Naive thymus-derived CD8-positive, alpha-beta T cell (primary cell): ENCODE results near the gene MPZ. TPM values are rescaled to one million over a fixed set of nuclear protein-coding genes. Genes with fewer than 3 reads are reported as not detected.
A peak's percentile ranks its signal among the peaks of the same experiment; 100 is the strongest.

Source experiments
- ATAC-seq, 2 donors: fragments of 150-1000 bp; cut with Tn5 transposase in 1 of 2; sonication (Bioruptor Pico), chemical (Tn5 transposase) in 1 of 2; 1 replicate in 1 of 2; 2 replicates in 1 of 2; pipeline ENCODE4 v1.10.0; 2021; ENCODE audit warnings: mild to moderate bottlenecking in 2 of 2, moderate library complexity in 2 of 2
- POLR2A ChIA-PET: fragments of 350-600 bp; sonication (Branson Sonifier 250); formaldehyde crosslinking; loops from one replicate; lab custom pipeline; 2021; ENCODE audit warnings: antibody characterized with exemption; lab: Charles Lee
- DNase-seq, 10 donors: peaks; one replicate each; pipeline versions ENCODE4 v3.0.0 to v3.0.0-alpha.2; 2020 to 2022
- H3K27ac Mint-ChIP-seq, 10 donors: one replicate each; pipeline ENCODE4 v1.8.0; 2020 to 2022; ENCODE audit warnings: mild to moderate bottlenecking in 10 of 10, mixed read lengths in 10 of 10, moderate library complexity in 4 of 10, inconsistent platforms in 1 of 10
- H3K27me3 Mint-ChIP-seq, 5 donors: one replicate each; pipeline ENCODE4 v1.8.0; 2021 to 2022; ENCODE audit warnings: mixed read lengths in 5 of 5
- H3K36me3 Mint-ChIP-seq, 3 donors: one replicate each; pipeline ENCODE4 v1.8.0; 2020 to 2022; ENCODE audit warnings: mixed read lengths in 3 of 3, mild to moderate bottlenecking in 2 of 3, inconsistent platforms in 1 of 3
- H3K4me1 Mint-ChIP-seq, 4 donors: one replicate each; pipeline ENCODE4 v1.8.0; 2021 to 2022; ENCODE audit warnings: mixed read lengths in 4 of 4
- H3K4me3 Mint-ChIP-seq, 10 donors: one replicate each; pipeline ENCODE4 v1.8.0; 2020 to 2022; ENCODE audit warnings: mild to moderate bottlenecking in 10 of 10, mixed read lengths in 10 of 10, moderate library complexity in 6 of 10, inconsistent platforms in 1 of 10
- H3K9me3 Mint-ChIP-seq, 9 donors: one replicate each; pipeline ENCODE4 v1.8.0; 2020 to 2022; ENCODE audit warnings: mixed read lengths in 9 of 9, mild to moderate bottlenecking in 3 of 9, inconsistent platforms in 1 of 9, moderate library complexity in 1 of 9
- polyA plus RNA-seq, 3 donors: library from polyadenylated mRNA; unstranded; fragments of 300-500 nt; fragmentation: Illumina TruSeq; gene quantifications; one replicate each; pipeline ENCODE4 v1.2.3, GENCODE V29; 2021
- total RNA-seq, 8 experiments: library from RNA in 2 of 8; stranded (reverse) in 2 of 8; gene quantifications; one replicate each; pipeline ENCODE4 v1.2.3 and lab custom pipeline; 2021 to 2026

MPZ gene
- total and polyA plus RNA-seq, 5 experiments from 2014 or later: 11.9 to 12.2 TPM; not detected in 3

DNA sequence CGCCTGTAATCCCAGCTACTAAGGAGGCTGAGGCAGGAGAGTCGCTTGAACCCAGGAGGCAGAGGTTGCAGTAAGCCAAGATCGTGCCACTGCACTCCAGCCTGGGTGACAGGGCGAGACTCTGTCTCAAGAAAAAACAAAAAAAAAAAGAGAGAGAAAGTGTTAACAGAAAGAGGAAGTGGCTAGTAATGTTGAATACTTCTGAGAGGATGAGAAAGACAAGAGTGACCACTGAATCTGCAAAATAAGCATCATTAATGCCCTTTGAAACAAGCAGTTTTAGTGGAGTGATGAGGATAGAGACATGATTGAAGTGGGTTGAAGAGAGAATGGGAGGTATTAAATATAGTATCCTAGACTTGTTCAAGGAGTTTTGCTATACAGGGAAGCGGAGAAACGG, 11.7 kb downstream of the MPZ start:
- Mint-ChIP-seq H3K4me3 (peak overlapping the region in 1 of 10 donors; percentile 12), H3K27ac (peak overlapping the region in 4 of 10 donors; percentile 1 to 78 (median 28)), H3K27me3 (no peaks in the 10 kb centered on the region), H3K36me3 (peaks cover 0 to 8% (median 0%) of the 10 kb centered on the region in 3 donors), H3K4me1 (peaks cover 2 to 15% (median 8%) of the 10 kb centered on the region in 4 donors), H3K9me3 (no peaks in the 10 kb centered on the region)
- ATAC-seq (no peak), DNase-seq (no peak)
- POLR2A ChIA-PET: no interaction called here

DNA sequence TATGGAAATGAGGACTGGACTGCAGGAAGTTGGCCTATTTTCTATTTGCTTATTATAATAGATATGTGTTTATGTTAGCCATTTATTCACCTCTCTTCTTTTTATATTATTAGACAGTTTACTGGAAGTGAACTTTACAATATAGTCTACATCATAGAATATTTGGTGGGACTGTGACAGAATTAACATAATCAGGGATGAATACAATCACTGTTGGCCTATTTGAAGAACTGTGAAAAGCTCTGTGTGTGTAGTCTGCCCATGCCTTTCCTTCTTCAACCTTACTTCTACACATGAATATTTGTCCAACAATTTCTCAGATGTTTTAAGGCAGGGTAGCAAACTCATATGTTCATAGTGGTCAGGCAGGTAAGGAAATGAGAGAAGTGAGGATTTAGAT, 12.4 kb downstream of the MPZ start:
- DNase-seq: no peak
- no peak overlapping the region for H3K4me3 Mint-ChIP-seq
- H3K9me3 Mint-ChIP-seq: no peaks in the 10 kb centered on the region
- H3K27ac Mint-ChIP-seq: peak overlapping the region in 3 of 10 donors; percentile 22 to 79 (median 29)
- no peak for ATAC-seq
- no peaks in the 10 kb centered on the region for H3K27me3 Mint-ChIP-seq
- POLR2A ChIA-PET: no interaction called here
- peaks cover 0 to 11% (median 6%) of the 10 kb centered on the region in 4 donors for H3K4me1 Mint-ChIP-seq
- peaks cover 0 to 2% (median 0%) of the 10 kb centered on the region in 3 donors for H3K36me3 Mint-ChIP-seq

- Mint-ChIP-seq H3K4me1 (peaks cover 2 to 6% (median 4%) of the 10 kb centered on the region in 4 donors), H3K36me3 (peaks cover 0 to 2% (median 2%) of the 10 kb centered on the region in 3 donors), H3K27ac (peak overlapping the region in 1 of 10 donors; percentile 60), H3K27me3 (no peaks in the 10 kb centered on the region), H3K9me3 (no peaks in the 10 kb centered on the region), H3K4me3 (no peak overlapping the region)
- ATAC-seq: no peak
- POLR2A ChIA-PET: interaction anchor here (0.6 to 1.5 kb wide), 8 partner anchors 15 to 264 kb away, joined by 3 to 15 read pairs (median 3); partner anchors contain the start of genes SDHC and TOMM40L
- no peak for DNase-seq
These were observed 19.0 kb downstream of the MPZ start for GRCh38 chr1:161290779-161291178.

- DNase-seq: no peak
- Mint-ChIP-seq H3K27me3 (peaks cover 0 to 8% (median 2%) of the 10 kb centered on the region in 5 donors), H3K4me3 (no peak overlapping the region), H3K4me1 (peaks cover 2 to 8% (median 4%) of the 10 kb centered on the region in 4 donors), H3K27ac (no peak overlapping the region), H3K9me3 (no peaks in the 10 kb centered on the region), H3K36me3 (peaks cover 0 to 7% (median 4%) of the 10 kb centered on the region in 3 donors)
- no peak for ATAC-seq
- POLR2A ChIA-PET: no interaction called here
These were observed 22.2 kb downstream of the MPZ start for GRCh38 chr1:161287482-161288054.

GRCh38 chr1:161285521-161285920, 24.2 kb downstream of the MPZ start:
- ATAC-seq: no peak
- peak overlapping the region in 2 of 10 donors; percentile 20 to 84 for H3K27ac Mint-ChIP-seq

DNA sequence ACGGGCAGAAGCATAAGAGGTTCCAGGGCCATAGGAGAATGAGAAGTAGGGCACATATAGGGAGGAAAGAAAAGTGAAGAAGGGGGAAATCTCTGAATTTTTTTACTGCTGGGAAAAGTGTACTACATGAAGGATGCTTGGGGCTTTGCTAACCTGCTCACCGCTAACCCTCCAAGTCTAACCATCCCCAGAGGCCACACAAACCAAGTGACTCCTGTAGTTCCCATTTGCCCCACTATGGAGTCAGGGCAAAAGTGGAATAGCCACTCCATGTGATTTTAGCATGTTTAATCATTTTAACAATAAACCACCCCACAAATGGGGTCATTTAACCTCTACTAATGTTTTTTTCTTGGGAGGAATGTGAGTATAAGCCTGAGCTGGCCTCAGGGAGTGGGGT, 24.7 kb downstream of the MPZ start:
- Mint-ChIP-seq H3K36me3 (peaks cover 0 to 8% (median 7%) of the 10 kb centered on the region in 3 donors), H3K27ac (no peak overlapping the region), H3K4me3 (no peak overlapping the region), H3K27me3 (peaks cover 0 to 8% (median 4%) of the 10 kb centered on the region in 5 donors), H3K9me3 (no peaks in the 10 kb centered on the region), H3K4me1 (peaks cover 0 to 5% (median 0%) of the 10 kb centered on the region in 4 donors)
- POLR2A ChIA-PET: no interaction called here
- no peak for ATAC-seq
- DNase-seq: no peak

More at GRCh38 chr1:161285521-161285920, 24.2 kb downstream of the MPZ start:
- POLR2A ChIA-PET: no interaction called here
- Mint-ChIP-seq H3K9me3 (no peaks in the 10 kb centered on the region), H3K4me1 (peaks cover 0 to 5% (median 0%) of the 10 kb centered on the region in 4 donors), H3K27me3 (peaks cover 0 to 8% (median 2%) of the 10 kb centered on the region in 5 donors), H3K36me3 (peaks cover 0 to 5% (median 4%) of the 10 kb centered on the region in 3 donors), H3K4me3 (no peak overlapping the region)
- DNase-seq: no peak

DNA sequence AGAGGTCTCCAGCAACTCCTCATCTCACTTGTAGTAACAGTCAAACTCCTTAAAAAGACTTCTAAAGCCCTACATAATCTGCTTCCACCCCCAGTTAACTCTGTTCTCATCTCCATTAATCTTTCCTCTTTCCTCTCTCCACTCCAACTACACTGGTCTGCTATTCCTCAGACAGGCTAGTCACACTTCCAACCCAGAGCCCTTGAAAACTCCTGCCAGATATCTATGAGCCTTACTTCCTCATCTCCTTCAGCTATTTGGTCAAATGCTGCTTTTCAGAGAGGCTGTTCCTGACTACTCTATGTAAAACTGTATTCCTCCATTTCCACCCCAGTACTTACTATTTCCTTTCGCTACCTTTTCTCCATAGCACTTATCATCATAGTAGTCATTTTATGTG, 26.8 kb downstream of the MPZ start:
- POLR2A ChIA-PET: interaction anchor here (1.0 kb wide), 1 partner anchor 12 kb away, joined by 4 read pairs; no protein-coding TSS in a partner anchor
- Mint-ChIP-seq H3K36me3 (peaks cover 0 to 10% (median 9%) of the 10 kb centered on the region in 3 donors), H3K27me3 (peaks cover 0 to 8% (median 5%) of the 10 kb centered on the region in 5 donors), H3K4me3 (no peak overlapping the region), H3K27ac (no peak overlapping the region), H3K9me3 (no peaks in the 10 kb centered on the region), H3K4me1 (peaks cover 0 to 5% (median 0%) of the 10 kb centered on the region in 4 donors)
- DNase-seq (no peak), ATAC-seq (no peak)

GRCh38 chr1:161274874-161275273, 34.9 kb downstream of the MPZ start:
- peaks cover 0 to 17% (median 12%) of the 10 kb centered on the region in 5 donors for H3K27me3 Mint-ChIP-seq
- H3K36me3 Mint-ChIP-seq: peaks cover 0 to 4% (median 0%) of the 10 kb centered on the region in 3 donors
- ATAC-seq (no peak), DNase-seq (no peak)
- H3K4me3 Mint-ChIP-seq: no peak overlapping the region
- peak overlapping the region in 1 of 10 donors; percentile 53 for H3K27ac Mint-ChIP-seq
- POLR2A ChIA-PET: no interaction called here
- H3K9me3 Mint-ChIP-seq: no peaks in the 10 kb centered on the region
- H3K4me1 Mint-ChIP-seq: peaks cover 0 to 1% (median 0%) of the 10 kb centered on the region in 4 donors

DNA sequence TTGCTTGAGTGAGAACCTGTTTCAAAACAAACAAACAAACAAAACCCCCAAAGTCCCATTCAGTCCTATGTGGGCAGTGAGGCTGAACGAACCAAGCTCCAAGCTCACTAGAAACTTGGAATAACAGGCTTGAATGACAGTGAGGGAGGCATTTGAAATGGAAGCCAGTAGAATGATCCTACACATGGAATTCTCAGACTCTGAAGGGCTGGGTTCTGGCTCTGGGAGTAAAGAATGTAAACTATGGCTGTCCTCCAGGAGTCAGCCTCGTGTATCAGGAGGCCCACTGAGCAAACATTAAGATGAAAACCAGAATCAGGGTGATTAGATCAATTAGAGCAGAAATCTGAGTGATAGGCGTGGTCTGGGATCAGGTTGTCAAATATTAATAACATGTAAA, 36.4 kb downstream of the MPZ start:
- Mint-ChIP-seq H3K9me3 (no peaks in the 10 kb centered on the region), H3K27me3 (peaks cover 0 to 17% (median 12%) of the 10 kb centered on the region in 5 donors), H3K36me3 (no peaks in the 10 kb centered on the region), H3K4me1 (peaks cover 0 to 1% (median 0%) of the 10 kb centered on the region in 4 donors), H3K27ac (no peak overlapping the region), H3K4me3 (no peak overlapping the region)
- DNase-seq (no peak), ATAC-seq (no peak)
- POLR2A ChIA-PET: no interaction called here

GRCh38 chr1:161267321-161267720, 42.4 kb downstream of the MPZ start:
- Mint-ChIP-seq H3K36me3 (no peaks in the 10 kb centered on the region), H3K4me3 (no peak overlapping the region), H3K9me3 (no peaks in the 10 kb centered on the region), H3K27ac (no peak overlapping the region), H3K4me1 (peaks cover 0 to 8% (median 0%) of the 10 kb centered on the region in 4 donors), H3K27me3 (peaks cover 5 to 27% (median 12%) of the 10 kb centered on the region in 5 donors)
- no peak for DNase-seq
- POLR2A ChIA-PET: no interaction called here
- no peak for ATAC-seq

DNA sequence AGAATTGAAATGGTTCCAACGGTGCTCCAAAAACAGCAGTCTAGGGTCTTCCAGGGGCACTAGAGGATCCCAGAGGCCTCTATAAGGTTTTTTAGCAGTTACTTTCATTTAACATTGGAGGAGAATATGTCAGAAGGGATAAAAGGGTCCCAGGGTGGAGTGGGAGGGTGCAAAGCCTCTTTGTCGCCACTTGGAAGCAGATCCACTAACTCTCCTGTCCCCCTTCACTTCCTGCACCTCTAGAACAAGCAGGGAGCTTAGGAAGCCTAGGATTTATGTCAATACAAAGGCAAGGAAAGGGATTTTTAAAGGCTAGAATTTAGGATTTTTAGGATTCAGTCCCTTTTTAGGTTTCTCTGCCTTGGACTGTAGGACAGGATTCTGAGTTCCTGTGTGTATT, 42.9 kb downstream of the MPZ start:
- H3K9me3 Mint-ChIP-seq: no peaks in the 10 kb centered on the region
- no peak overlapping the region for H3K4me3 Mint-ChIP-seq
- peaks cover 0 to 8% (median 0%) of the 10 kb centered on the region in 4 donors for H3K4me1 Mint-ChIP-seq
- H3K27ac Mint-ChIP-seq: no peak overlapping the region
- POLR2A ChIA-PET: no interaction called here
- ATAC-seq (no peak), DNase-seq (no peak)
- H3K27me3 Mint-ChIP-seq: peaks cover 7 to 32% (median 14%) of the 10 kb centered on the region in 5 donors
- H3K36me3 Mint-ChIP-seq: no peaks in the 10 kb centered on the region

DNA sequence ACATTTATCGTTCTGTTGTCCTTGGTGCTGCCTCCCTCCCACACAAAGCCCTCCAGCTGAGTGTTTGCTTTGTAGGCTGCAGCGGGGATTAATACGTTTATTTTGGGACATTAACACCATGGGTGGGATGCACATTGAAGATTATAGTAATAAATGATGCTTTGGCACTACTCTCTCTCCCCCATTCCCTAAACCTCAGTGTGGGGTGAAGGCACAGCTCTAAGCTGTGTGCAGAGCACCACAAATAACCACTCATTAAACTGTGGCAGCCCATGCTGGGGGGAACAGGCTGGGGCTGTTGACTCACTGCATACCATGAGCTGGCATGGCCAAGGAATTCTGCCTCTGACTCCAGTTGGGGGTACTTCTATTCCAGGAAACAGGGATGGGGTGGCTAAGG, 43.6 kb downstream of the MPZ start:
- ATAC-seq (no peak), DNase-seq (no peak)
- Mint-ChIP-seq H3K4me3 (no peak overlapping the region), H3K36me3 (no peaks in the 10 kb centered on the region), H3K27ac (no peak overlapping the region), H3K27me3 (peaks cover 10 to 38% (median 20%) of the 10 kb centered on the region in 5 donors), H3K9me3 (no peaks in the 10 kb centered on the region), H3K4me1 (peaks cover 0 to 11% (median 3%) of the 10 kb centered on the region in 4 donors)
- POLR2A ChIA-PET: no interaction called here

- no peak for DNase-seq
- no peak overlapping the region for H3K27ac Mint-ChIP-seq
- ATAC-seq: no peak
- peaks cover 11 to 47% (median 26%) of the 10 kb centered on the region in 5 donors for H3K27me3 Mint-ChIP-seq
- no peak overlapping the region for H3K4me3 Mint-ChIP-seq
- no peaks in the 10 kb centered on the region for H3K9me3 Mint-ChIP-seq
- no peaks in the 10 kb centered on the region for H3K36me3 Mint-ChIP-seq
- peaks cover under 1 to 14% (median 9%) of the 10 kb centered on the region in 4 donors for H3K4me1 Mint-ChIP-seq
- POLR2A ChIA-PET: interaction anchor here (0.6 kb wide), 1 partner anchor 119 kb away, joined by 3 read pairs; no protein-coding TSS in a partner anchor
These were observed 44.5 kb downstream of the MPZ start for GRCh38 chr1:161265305-161265704.
